HG02588 (cell line): ENCODE data around the gene AP1S3.

Source experiments
- ATAC-seq: cut with Tn5 transposase; IDR thresholded peaks from one replicate; pipeline ENCODE4 v1.9.1; 2021; ENCODE audit warnings: mild to moderate bottlenecking, moderate library complexity; ENCODE audit not compliant: unreplicated experiment

Gene AP1S3

GRCh38 chr2:223727562-223727961, 109.8 kb downstream of the AP1S3 start:
- peak; percentile 80 for ATAC-seq

- no peak for ATAC-seq
These were observed 111.1 kb downstream of the AP1S3 start for GRCh38 chr2:223725986-223726970.

- no peak for ATAC-seq
These were observed 111.9 kb downstream of the AP1S3 start for GRCh38 chr2:223725494-223725893.

GRCh38 chr2:223724861-223725260, 112.5 kb downstream of the AP1S3 start:
- no peak for ATAC-seq

- ATAC-seq = no peak
These were observed 113.4 kb downstream of the AP1S3 start for GRCh38 chr2:223723954-223724411.

GRCh38 chr2:223722226-223722625, 115.2 kb downstream of the AP1S3 start:
- no peak for ATAC-seq

GRCh38 chr2:223721746-223722145, 115.6 kb downstream of the AP1S3 start:
- ATAC-seq = no peak

GRCh38 chr2:223720367-223720766, 117.0 kb downstream of the AP1S3 start:
- no peak for ATAC-seq

GRCh38 chr2:223712642-223713041, 124.7 kb downstream of the AP1S3 start:
- no peak for ATAC-seq

GRCh38 chr2:223711596-223712326, 125.6 kb downstream of the AP1S3 start:
- no peak for ATAC-seq
